Trophoblast cell (in vitro differentiated cells and primary cell): ENCODE data around the gene ANKMY1.
A peak's percentile ranks its signal among the peaks of the same experiment; 100 is the strongest.

ENCODE experiments used
- DNase-seq, 2 donors: peaks; one replicate each; pipeline ENCODE4 v3.0.0-alpha.2; 2016
- H2AFZ ChIP-seq: 2 replicates; pipeline ENCODE4 v1.6.1; 2013; ENCODE audit warnings: low read length, moderate library complexity, mild to moderate bottlenecking; ENCODE audit not compliant: insufficient read depth, poor library complexity
- H2AK5ac ChIP-seq: 2 replicates; pipeline ENCODE4 v1.6.1; 2013; ENCODE audit warnings: mild to moderate bottlenecking, low read length
- H2BK120ac ChIP-seq: 2 replicates; pipeline ENCODE4 v1.6.1; 2013; ENCODE audit warnings: low read length, mild to moderate bottlenecking, moderate library complexity; ENCODE audit not compliant: insufficient read depth, poor library complexity
- H2BK12ac ChIP-seq: 2 replicates; pipeline ENCODE4 v1.6.1; 2013; ENCODE audit warnings: mild to moderate bottlenecking, low read length, moderate library complexity
- H2BK5ac ChIP-seq: 2 replicates; pipeline ENCODE4 v1.6.1; 2013; ENCODE audit warnings: low read length, low read depth, moderate library complexity, mild to moderate bottlenecking; ENCODE audit not compliant: poor library complexity
- H3K14ac ChIP-seq: 2 replicates; pipeline ENCODE4 v1.6.1; 2013; ENCODE audit warnings: mild to moderate bottlenecking, low read length
- H3K18ac ChIP-seq: 2 replicates; pipeline ENCODE4 v1.6.1; 2013; ENCODE audit warnings: mild to moderate bottlenecking, low read length
- H3K23ac ChIP-seq: 2 replicates; pipeline ENCODE4 v1.6.1; 2013; ENCODE audit warnings: low read length
- H3K27ac ChIP-seq: 2 replicates; pipeline ENCODE4 v1.5.1; 2013; ENCODE audit warnings: low read depth, mild to moderate bottlenecking, inconsistent platforms, low read length, moderate library complexity
- H3K27me3 ChIP-seq: 2 replicates; pipeline ENCODE4 v1.6.1; 2013; ENCODE audit warnings: inconsistent platforms, mild to moderate bottlenecking, low read length, moderate library complexity; ENCODE audit not compliant: insufficient read depth
- H3K36me3 ChIP-seq, 2 experiments: 1 replicate in 1 of 2; 2 replicates in 1 of 2; pipeline ENCODE4 v1.6.1; 2013; ENCODE audit warnings: low read length in 2 of 2, mild to moderate bottlenecking in 2 of 2, moderate library complexity in 1 of 2; ENCODE audit not compliant: insufficient read depth in 2 of 2, control insufficient read depth in 1 of 2
- H3K4ac ChIP-seq: 2 replicates; pipeline ENCODE4 v1.6.1; 2013; ENCODE audit warnings: low read depth, mild to moderate bottlenecking, low read length, moderate library complexity
- H3K4me1 ChIP-seq, 2 experiments: 1 replicate in 1 of 2; 2 replicates in 1 of 2; pipeline ENCODE4 v1.6.1; 2013; ENCODE audit warnings: low read length in 2 of 2, mild to moderate bottlenecking in 2 of 2, moderate library complexity in 1 of 2; ENCODE audit not compliant: insufficient read depth in 2 of 2, control insufficient read depth in 1 of 2
- H3K4me2 ChIP-seq: 2 replicates; pipeline ENCODE4 v1.6.1; 2013; ENCODE audit warnings: inconsistent platforms, mild to moderate bottlenecking, low read length, moderate library complexity
- H3K4me3 ChIP-seq: 2 replicates; pipeline ENCODE4 v1.5.1; 2013; ENCODE audit warnings: mild to moderate bottlenecking, low read depth, low read length, inconsistent platforms
- H3K79me1 ChIP-seq: one replicate; pipeline ENCODE4 v1.6.1; 2013; ENCODE audit warnings: low read length
- H3K79me2 ChIP-seq: 2 replicates; pipeline ENCODE4 v1.6.1; 2013; ENCODE audit warnings: low read length, mild to moderate bottlenecking; ENCODE audit not compliant: control insufficient read depth, insufficient read depth, poor library complexity
- H3K9ac ChIP-seq: 2 replicates; pipeline ENCODE4 v1.6.1; 2013; ENCODE audit warnings: mild to moderate bottlenecking, low read length
- H3K9me3 ChIP-seq: 2 replicates; pipeline ENCODE4 v1.6.1; 2013; ENCODE audit warnings: low read depth, mild to moderate bottlenecking, control low read depth, inconsistent platforms, low read length; ENCODE audit not compliant: insufficient read depth
- H4K12ac ChIP-seq: 2 replicates; pipeline ENCODE4 v1.6.1; 2013; ENCODE audit warnings: low read depth, mild to moderate bottlenecking, low read length, moderate library complexity
- H4K8ac ChIP-seq: 2 replicates; pipeline ENCODE4 v1.6.1; 2013; ENCODE audit warnings: low read depth, mild to moderate bottlenecking, low read length, moderate library complexity
- H4K91ac ChIP-seq: one replicate; pipeline ENCODE4 v1.6.1; 2013; ENCODE audit warnings: low read depth, mild to moderate bottlenecking, low read length, moderate library complexity
- WGBS: extraction: QIAGEN DNeasy Blood & Tissue Kit; methylation state at CpG from one replicate; pipeline ENCODE4 v1.1.7; 2013; ENCODE audit warnings: missing lambda C conversion rate; ENCODE audit not compliant: insufficient read length, insufficient coverage; ENCODE audit errors: extremely low coverage; 5-methylcytosine and 5-hydroxymethylcytosine counted together

Gene ANKMY1

DNA sequence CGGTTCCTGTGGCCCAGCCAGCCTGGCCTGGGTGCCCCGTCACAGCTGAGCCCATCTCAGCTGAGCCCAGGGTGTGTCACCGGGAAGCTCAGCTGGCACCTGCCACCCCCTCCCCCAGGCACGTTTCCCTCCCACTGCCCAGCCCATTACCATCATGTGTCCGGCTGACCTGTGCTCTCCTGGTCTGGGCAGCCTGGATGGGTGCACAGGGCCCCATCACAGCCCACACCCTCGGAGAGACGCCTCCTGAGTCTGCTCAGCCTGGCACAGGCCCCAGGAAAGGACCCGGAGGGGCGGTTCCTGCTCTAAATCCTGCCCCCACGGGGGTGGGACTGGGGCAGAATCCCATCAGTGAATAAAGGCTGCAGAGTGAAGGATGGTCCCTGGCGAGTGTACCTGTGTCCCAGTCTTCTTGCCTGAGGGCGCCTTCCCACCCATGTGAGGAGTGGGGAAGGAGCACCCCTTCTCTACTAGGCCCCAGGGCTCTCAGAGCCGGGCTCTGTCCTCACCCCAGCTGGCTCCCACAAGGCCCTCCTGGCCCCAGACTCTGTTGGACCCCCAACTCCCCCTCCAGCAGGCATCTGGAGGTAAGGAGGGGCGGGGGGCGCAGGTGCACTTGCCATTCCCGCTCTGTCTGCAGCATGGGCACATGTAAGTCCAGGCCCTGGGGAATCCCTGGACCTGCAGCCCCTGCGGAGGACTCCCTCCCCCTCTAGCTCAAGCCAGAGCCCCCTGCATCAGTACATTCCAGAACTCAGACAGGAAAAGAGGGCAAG is 101.2 kb downstream of the ANKMY1 start:
- Histone ChIP-seq H3K36me3 (peaks cover 4 to 5% of the 10 kb centered on the region in 2 experiments), H3K27ac (peak overlapping the region; percentile 93), H2BK5ac (peak overlapping the region; percentile 82), H3K23ac (no peak overlapping the region), H4K91ac (peak overlapping the region; percentile 71), H3K4me3 (peak overlapping the region; percentile 50), H3K9me3 (no peaks in the 10 kb centered on the region), H3K9ac (peak overlapping the region; percentile 45), H3K4me2 (peak overlapping the region; percentile 75), H2BK120ac (peak overlapping the region; percentile 78), H3K4ac (peak overlapping the region; percentile 21), H3K79me2 (peaks cover 27% of the 10 kb centered on the region), H2AK5ac (peak overlapping the region; percentile 55), H3K79me1 (peaks cover 65% of the 10 kb centered on the region), H4K8ac (peak overlapping the region; percentile 51), H2AFZ (no peak overlapping the region), H3K27me3 (no peaks in the 10 kb centered on the region), H3K14ac (peak overlapping the region; percentile 68), H3K18ac (peak overlapping the region; percentile 35), H2BK12ac (peak overlapping the region; percentile 67), H4K12ac (peak overlapping the region; percentile 8), H3K4me1 (peaks cover 60 to 67% of the 10 kb centered on the region in 2 experiments)
- WGBS = no CpG with 5 or more reads among the region's 17 CpGs
- DNase-seq = peak; percentile 48 to 70

DNA sequence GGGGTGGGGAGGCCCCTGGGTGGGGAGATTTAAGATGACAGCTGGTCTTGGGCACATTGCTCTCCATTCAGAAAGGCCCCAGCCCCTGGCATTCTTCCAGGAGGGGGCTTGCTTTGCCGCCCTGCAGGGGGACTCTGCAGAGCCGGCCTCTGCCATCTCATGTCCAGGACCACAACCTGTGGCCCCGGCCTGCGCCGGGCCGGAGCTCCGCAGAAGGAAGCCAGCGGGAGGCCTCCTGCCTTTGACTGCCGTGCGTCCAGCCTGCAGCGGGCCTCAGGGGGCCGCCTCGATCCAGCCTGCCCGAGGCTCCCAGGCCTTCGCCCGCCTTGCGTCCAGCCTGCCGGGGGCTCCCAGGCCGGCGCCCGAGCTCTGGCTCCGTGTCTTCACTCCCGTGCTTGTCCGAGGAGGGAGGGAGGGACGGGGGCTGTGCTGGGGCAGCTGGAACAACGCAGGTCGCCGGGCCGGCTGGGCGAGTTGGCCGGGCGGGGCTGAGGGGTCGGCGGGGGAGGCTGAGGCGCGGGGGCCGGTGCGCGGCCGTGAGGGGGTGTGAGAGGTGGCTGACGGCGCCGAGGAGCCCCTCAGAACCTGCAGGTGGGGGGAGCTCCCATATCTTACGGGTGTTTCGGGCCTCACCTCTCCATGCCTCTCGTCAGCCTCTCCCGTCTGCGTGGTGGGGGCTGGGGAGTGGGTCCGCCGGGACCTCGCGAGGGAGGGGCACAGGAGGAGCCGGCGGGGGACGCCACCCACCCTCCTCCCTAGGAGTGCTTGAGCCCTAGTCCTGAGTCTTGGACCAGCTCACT is 101.9 kb downstream of the ANKMY1 start:
- peak overlapping the region; percentile 75 for H3K4me2 ChIP-seq
- no peak overlapping the region for H2AFZ ChIP-seq
- H3K79me1 ChIP-seq = peaks cover 65% of the 10 kb centered on the region
- peaks cover 27% of the 10 kb centered on the region for H3K79me2 ChIP-seq
- DNase-seq = peak; percentile 41 to 53
- peak overlapping the region; percentile 46 for H2BK12ac ChIP-seq
- H3K4me1 ChIP-seq = peaks cover 60 to 73% of the 10 kb centered on the region in 2 experiments
- peak overlapping the region; percentile 55 for H2AK5ac ChIP-seq
- no peaks in the 10 kb centered on the region for H3K27me3 ChIP-seq
- peak overlapping the region; percentile 6 for H4K12ac ChIP-seq
- peak overlapping the region; percentile 35 for H3K18ac ChIP-seq
- H3K4me3 ChIP-seq = peak overlapping the region; percentile 55
- peak overlapping the region; percentile 71 for H4K91ac ChIP-seq
- no peaks in the 10 kb centered on the region for H3K9me3 ChIP-seq
- peak overlapping the region; percentile 45 for H3K9ac ChIP-seq
- peak overlapping the region; percentile 93 for H3K27ac ChIP-seq
- H2BK120ac ChIP-seq = peak overlapping the region; percentile 59
- peak overlapping the region; percentile 18 for H2BK5ac ChIP-seq
- peak overlapping the region; percentile 21 for H3K14ac ChIP-seq
- no CpG with 5 or more reads among the region's 55 CpGs for WGBS
- H4K8ac ChIP-seq = peak overlapping the region; percentile 48
- peaks cover 4 to 5% of the 10 kb centered on the region in 2 experiments for H3K36me3 ChIP-seq
- H3K4ac ChIP-seq = peak overlapping the region; percentile 21
- H3K23ac ChIP-seq = no peak overlapping the region

DNA sequence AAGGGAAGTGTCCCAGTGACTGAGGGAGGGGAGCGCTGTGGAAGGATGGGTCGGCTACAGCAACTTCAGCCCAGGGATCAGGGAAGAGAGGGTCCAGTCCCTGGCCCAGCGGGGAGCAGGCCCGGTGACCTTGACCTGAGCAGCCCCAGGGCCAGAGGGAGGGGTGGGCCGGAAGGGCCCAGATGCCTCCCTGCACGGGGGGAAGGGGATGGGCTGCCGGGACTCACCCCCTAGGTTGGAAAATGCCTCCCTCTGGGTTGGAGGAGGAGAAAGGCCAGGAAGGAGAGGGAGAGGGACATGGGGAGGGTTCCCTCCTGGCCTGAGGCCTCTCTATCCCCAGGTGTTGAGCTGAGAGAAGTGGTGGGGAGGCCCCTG is 102.5 kb downstream of the ANKMY1 start:
- Histone ChIP-seq H3K4me1 (peaks cover 59 to 76% of the 10 kb centered on the region in 2 experiments), H4K12ac (no peak overlapping the region), H3K18ac (peak overlapping the region; percentile 5), H3K79me1 (peaks cover 63% of the 10 kb centered on the region), H4K91ac (peak overlapping the region; percentile 29), H3K27ac (peak overlapping the region; percentile 93), H2BK12ac (no peak overlapping the region), H2BK5ac (peak overlapping the region; percentile 18), H3K9me3 (no peaks in the 10 kb centered on the region), H3K79me2 (peaks cover 27% of the 10 kb centered on the region), H4K8ac (peak overlapping the region; percentile 48), H3K4me2 (peak overlapping the region; percentile 75), H3K14ac (peak overlapping the region; percentile 24), H3K27me3 (no peaks in the 10 kb centered on the region), H2AK5ac (no peak overlapping the region), H3K23ac (no peak overlapping the region), H3K4me3 (no peak overlapping the region), H2AFZ (no peak overlapping the region), H2BK120ac (peak overlapping the region; percentile 1), H3K36me3 (peaks cover 1 to 3% of the 10 kb centered on the region in 2 experiments), H3K4ac (no peak overlapping the region), H3K9ac (no peak overlapping the region)
- WGBS = no CpG with 5 or more reads among the region's 7 CpGs
- DNase-seq = no peak

DNA sequence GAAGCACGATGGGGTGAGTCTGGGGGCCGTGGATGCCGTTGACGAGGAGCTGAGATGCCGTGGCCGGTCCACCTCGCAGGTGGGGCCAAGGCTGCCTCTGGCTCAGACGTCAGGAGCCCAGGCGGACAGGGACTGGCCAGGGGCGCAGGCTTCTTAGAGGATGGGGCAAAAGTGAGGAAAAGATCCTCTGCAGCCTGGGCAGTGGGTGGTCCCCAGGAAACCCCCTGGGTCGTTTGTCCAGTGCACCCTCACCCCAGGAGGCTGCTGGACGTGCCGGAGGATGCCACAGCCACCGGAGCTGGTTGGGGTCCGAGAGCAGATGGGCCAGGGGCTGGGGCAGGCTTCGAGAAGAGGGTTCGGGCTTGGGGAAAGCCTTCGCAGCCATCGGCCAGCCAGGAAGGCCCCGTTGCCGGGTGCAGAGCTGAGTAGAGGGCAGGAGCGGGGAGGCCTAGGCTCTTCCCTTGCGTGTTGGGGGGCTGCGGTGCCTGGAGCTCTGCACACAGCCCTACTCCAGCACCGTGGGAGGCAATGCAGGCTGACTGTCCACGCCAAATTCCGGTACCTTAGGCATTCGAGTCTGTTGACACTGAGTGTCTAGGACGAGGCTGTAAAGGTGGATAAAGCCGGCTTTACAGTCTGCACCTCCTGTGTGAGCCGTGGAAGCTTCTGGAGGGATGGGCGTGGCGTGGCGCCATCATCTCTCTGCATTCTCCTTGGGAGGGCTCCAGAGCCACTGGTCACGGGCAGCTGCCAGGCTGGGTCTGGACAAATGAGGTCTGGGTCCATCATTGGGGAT is 103.5 kb downstream of the ANKMY1 start:
- Histone ChIP-seq H4K91ac (peak overlapping the region; percentile 80), H3K27ac (peak overlapping the region; percentile 93), H3K23ac (no peak overlapping the region), H3K79me2 (peaks cover 27% of the 10 kb centered on the region), H2BK5ac (peak overlapping the region; percentile 18), H3K4me1 (peaks cover 49 to 68% of the 10 kb centered on the region in 2 experiments), H3K27me3 (no peaks in the 10 kb centered on the region), H3K4ac (peak overlapping the region; percentile 18), H2AFZ (peak overlapping the region; percentile 37), H3K4me3 (peak overlapping the region; percentile 71), H2BK12ac (no peak overlapping the region), H2BK120ac (peak overlapping the region; percentile 4), H2AK5ac (peak overlapping the region; percentile 12), H3K9ac (peak overlapping the region; percentile 11), H3K79me1 (peaks cover 58% of the 10 kb centered on the region), H3K9me3 (no peaks in the 10 kb centered on the region), H3K18ac (peak overlapping the region; percentile 51), H4K12ac (peak overlapping the region; percentile 9), H3K4me2 (peak overlapping the region; percentile 75), H3K36me3 (no peaks in the 10 kb centered on the region), H3K14ac (peak overlapping the region; percentile 19), H4K8ac (peak overlapping the region; percentile 41)
- WGBS = no CpG with 5 or more reads among the region's 35 CpGs
- peak in 1 of 2 donors; percentile 57 for DNase-seq
